Neural cell (in vitro differentiated cells): ENCODE results near the gene ZDHHC1.

Experiments
- EZH2 ChIP-seq: fragments of 200-600, 300-800 bp; shearing (Covaris generic), sonication (generic); IDR thresholded peaks from 2 replicates; pipeline ENCODE4 v1.6.1; 2014; ENCODE audit warnings: antibody characterized with exemption, low read length, borderline replicate concordance, mild to moderate bottlenecking; ENCODE audit not compliant: insufficient read depth, poor library complexity, severe bottlenecking
- MXI1 ChIP-seq: fragments of 450-650 bp; conservative IDR thresholded peaks from 2 replicates; pipeline ENCODE4 v1.6.1; 2014; ENCODE audit warnings: antibody characterized with exemption, mild to moderate bottlenecking; ENCODE audit not compliant: poor library complexity, severe bottlenecking
- POLR2AphosphoS5 ChIP-seq: IDR thresholded peaks from 2 replicates; pipeline ENCODE4 v1.6.1; 2012
- TF ChIP-seq, protein P1 (sequence below): fragments of 450-650 bp; IDR thresholded peaks from 2 replicates; pipeline ENCODE4 v1.5.1; 2014; ENCODE audit warnings: antibody characterized with exemption, mild to moderate bottlenecking, moderate library complexity; ENCODE audit not compliant: poor library complexity, severe bottlenecking

DNA sequence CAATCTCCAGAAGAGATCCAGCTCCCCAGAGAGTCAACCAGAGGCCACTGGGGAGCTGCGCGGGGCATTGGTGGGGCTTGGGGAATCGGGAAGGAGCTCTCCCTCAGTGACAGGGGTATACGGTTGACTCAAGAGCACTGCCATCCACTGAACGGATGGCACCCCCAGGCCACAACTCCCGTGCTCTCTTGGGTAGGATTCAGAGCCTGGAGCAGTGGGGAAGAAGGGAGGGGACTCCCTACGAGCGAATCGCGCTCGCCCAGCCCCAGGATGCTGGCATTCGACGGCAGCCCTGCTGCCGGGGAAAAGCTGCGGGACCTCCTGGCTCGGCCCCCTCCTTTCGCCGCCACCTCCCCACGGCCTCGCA, 22.5 kb downstream of the ZDHHC1 start:
- no peak for TF ChIP-seq EZH2
- TF ChIP-seq, protein P1, sequence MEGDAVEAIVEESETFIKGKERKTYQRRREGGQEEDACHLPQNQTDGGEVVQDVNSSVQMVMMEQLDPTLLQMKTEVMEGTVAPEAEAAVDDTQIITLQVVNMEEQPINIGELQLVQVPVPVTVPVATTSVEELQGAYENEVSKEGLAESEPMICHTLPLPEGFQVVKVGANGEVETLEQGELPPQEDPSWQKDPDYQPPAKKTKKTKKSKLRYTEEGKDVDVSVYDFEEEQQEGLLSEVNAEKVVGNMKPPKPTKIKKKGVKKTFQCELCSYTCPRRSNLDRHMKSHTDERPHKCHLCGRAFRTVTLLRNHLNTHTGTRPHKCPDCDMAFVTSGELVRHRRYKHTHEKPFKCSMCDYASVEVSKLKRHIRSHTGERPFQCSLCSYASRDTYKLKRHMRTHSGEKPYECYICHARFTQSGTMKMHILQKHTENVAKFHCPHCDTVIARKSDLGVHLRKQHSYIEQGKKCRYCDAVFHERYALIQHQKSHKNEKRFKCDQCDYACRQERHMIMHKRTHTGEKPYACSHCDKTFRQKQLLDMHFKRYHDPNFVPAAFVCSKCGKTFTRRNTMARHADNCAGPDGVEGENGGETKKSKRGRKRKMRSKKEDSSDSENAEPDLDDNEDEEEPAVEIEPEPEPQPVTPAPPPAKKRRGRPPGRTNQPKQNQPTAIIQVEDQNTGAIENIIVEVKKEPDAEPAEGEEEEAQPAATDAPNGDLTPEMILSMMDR = no peak
- TF ChIP-seq POLR2AphosphoS5 = no peak
- TF ChIP-seq MXI1 = no peak
